ENCODE data around the gene GRK7. TPM values are rescaled to one million over a fixed set of nuclear protein-coding genes. Genes with fewer than 3 reads are reported as not detected.

GRK7 gene
- total and polyA plus RNA-seq, 2 experiments from 2014 or later, result not detected

DNA sequence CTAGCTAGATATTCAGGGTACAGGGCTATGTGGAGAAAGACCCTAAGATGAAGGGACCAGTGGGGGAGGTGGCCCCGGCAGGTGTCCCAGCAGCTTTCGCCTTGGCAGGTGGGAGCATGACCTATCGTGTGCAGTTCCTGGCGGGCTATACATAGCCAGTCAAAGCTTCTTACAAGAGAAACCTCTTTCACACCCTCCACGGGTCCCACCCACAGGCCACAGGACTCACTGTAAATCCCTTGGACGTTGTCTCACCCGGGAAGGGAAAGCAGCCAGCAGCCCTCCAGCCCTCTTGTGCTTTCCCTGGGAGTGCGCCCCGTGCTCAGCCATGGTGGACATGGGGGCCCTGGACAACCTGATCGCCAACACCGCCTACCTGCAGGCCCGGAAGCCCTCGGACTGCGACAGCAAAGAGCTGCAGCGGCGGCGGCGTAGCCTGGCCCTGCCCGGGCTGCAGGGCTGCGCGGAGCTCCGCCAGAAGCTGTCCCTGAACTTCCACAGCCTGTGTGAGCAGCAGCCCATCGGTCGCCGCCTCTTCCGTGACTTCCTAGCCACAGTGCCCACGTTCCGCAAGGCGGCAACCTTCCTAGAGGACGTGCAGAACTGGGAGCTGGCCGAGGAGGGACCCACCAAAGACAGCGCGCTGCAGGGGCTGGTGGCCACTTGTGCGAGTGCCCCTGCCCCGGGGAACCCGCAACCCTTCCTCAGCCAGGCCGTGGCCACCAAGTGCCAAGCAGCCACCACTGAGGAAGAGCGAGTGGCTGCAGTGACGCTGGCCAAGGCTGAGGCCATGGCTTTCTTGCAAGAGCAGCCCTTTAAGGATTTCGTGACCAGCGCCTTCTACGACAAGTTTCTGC is 15.0 kb downstream of the GRK7 start:
- in situ Hi-C loops (cut with MboI), result no loop called here
- H3K79me2 ChIP-seq (ENCODE audit: insufficient read depth), result no peaks in the 10 kb centered on the region
- H3K9me2 ChIP-seq (ENCODE audit: insufficient read depth), result no peaks in the 10 kb centered on the region
- no peak for TF ChIP-seq EZH2 (IDR thresholded peaks at IDR 0.05; ENCODE audit: insufficient read depth, poor library complexity, severe bottlenecking)
- no peak for TF ChIP-seq EZH2phosphoT487 (IDR thresholded peaks at IDR 0.05; ENCODE audit: insufficient read depth, low read depth)
- H3K9me3 ChIP-seq (ENCODE audit: low read depth), result no peaks in the 10 kb centered on the region
- H3K9ac ChIP-seq, result no peak overlapping the region
- 87 to 88% methylated on average over 41 to 42 of the region's 42 CpGs for WGBS, 2 experiments (ENCODE audit: low coverage in 1 of 2, low lambda C conversion rate in 2 of 2, missing lambda C conversion rate in 2 of 2)
- no peak overlapping the region for H3K27ac ChIP-seq
- DNase-seq, result no peak
- H3F3A ChIP-seq (ENCODE audit: insufficient read depth), result no peaks in the 10 kb centered on the region
- H2AFZ ChIP-seq, result no peak overlapping the region
- H3K4me2 ChIP-seq (ENCODE audit: unreplicated experiment), result no peak overlapping the region
- H3K4me3 ChIP-seq, result no peak overlapping the region
- H4K20me1 ChIP-seq (ENCODE audit: insufficient read depth), result no peaks in the 10 kb centered on the region
- H3K4me1 ChIP-seq (ENCODE audit: insufficient read depth), result no peaks in the 10 kb centered on the region
- no peaks in the 10 kb centered on the region for H3K36me3 ChIP-seq (ENCODE audit: low read depth)
- no peaks in the 10 kb centered on the region for H3K27me3 ChIP-seq (replicated peaks; ENCODE audit: insufficient read depth)

DNA sequence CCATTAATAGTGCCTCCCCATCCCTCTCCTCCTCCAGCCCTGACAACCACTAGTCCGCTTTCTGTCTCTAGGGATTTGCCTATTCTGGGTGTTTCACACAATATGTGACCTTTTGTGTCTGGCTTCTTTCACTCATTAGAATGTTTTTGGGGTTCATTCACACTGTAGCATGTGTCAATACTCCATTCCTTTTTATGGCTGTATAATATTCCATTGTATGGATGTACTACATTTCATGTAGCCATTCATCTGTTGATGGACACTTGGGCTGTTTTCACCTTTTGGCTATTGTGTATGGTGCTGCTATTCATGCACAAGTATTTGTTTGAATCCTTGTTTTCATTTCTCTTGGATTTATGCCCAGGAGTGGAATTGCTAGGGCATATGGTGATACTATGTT is 16.5 kb downstream of the GRK7 start:
- H3K4me3 ChIP-seq, result no peak overlapping the region
- H3K27me3 ChIP-seq (replicated peaks; ENCODE audit: insufficient read depth), result no peaks in the 10 kb centered on the region
- TF ChIP-seq EZH2 (IDR thresholded peaks at IDR 0.05; ENCODE audit: insufficient read depth, poor library complexity, severe bottlenecking) (no peak), EZH2phosphoT487 (IDR thresholded peaks at IDR 0.05; ENCODE audit: insufficient read depth, low read depth) (no peak)
- no peaks in the 10 kb centered on the region for H3K36me3 ChIP-seq (ENCODE audit: low read depth)
- no peaks in the 10 kb centered on the region for H3K4me1 ChIP-seq (ENCODE audit: insufficient read depth)
- no peak overlapping the region for H3K27ac ChIP-seq
- H4K20me1 ChIP-seq (ENCODE audit: insufficient read depth), result no peaks in the 10 kb centered on the region
- H3K4me2 ChIP-seq (ENCODE audit: unreplicated experiment), result no peak overlapping the region
- in situ Hi-C loops (cut with MboI), result no loop called here
- H3K9ac ChIP-seq, result no peak overlapping the region
- H3K9me2 ChIP-seq (ENCODE audit: insufficient read depth), result no peaks in the 10 kb centered on the region
- no peak overlapping the region for H2AFZ ChIP-seq
- no peaks in the 10 kb centered on the region for H3K9me3 ChIP-seq (ENCODE audit: low read depth)
- no peak for DNase-seq
- H3K79me2 ChIP-seq (ENCODE audit: insufficient read depth), result no peaks in the 10 kb centered on the region
- no peaks in the 10 kb centered on the region for H3F3A ChIP-seq (ENCODE audit: insufficient read depth)
- 93% methylated on average over 1 of the region's 1 CpG for WGBS, 2 experiments (ENCODE audit: low coverage in 1 of 2, low lambda C conversion rate in 2 of 2, missing lambda C conversion rate in 2 of 2)

DNA sequence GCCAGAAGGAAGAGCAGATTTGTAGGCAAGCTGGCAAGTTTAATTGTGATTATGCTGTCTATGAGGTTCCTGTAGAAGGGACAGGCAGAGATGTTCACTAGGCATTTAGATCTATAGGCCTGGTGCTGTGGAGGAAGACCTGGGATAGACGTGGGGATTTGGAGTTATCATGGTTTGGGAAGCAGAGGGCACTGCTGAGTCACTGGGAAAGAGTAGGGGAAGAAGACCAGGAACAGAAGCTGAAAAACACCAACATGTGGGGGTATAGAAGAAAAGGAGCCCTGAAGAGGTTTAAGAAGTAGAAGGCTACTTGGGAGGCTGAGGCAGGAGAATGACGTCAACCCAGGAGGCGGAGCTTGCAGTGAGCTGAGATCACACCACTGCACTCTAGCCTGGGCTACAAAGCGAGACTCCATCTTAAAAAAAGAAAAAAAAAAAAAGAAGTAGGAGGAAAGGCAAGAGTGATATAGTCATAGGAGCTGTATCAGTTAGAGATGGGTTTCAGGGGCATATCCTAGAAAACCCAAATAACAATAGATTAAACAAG is 19.3 kb downstream of the GRK7 start:
- no peaks in the 10 kb centered on the region for H4K20me1 ChIP-seq (ENCODE audit: insufficient read depth)
- TF ChIP-seq EZH2phosphoT487 (IDR thresholded peaks at IDR 0.05; ENCODE audit: insufficient read depth, low read depth) (no peak), EZH2 (IDR thresholded peaks at IDR 0.05; ENCODE audit: insufficient read depth, poor library complexity, severe bottlenecking) (no peak)
- DNase-seq, result no peak
- no peaks in the 10 kb centered on the region for H3K36me3 ChIP-seq (ENCODE audit: low read depth)
- 24 to 39% methylated on average over 4 of the region's 4 CpGs for WGBS, 2 experiments (ENCODE audit: low coverage in 1 of 2, low lambda C conversion rate in 2 of 2, missing lambda C conversion rate in 2 of 2)
- no peak overlapping the region for H2AFZ ChIP-seq
- H3K27me3 ChIP-seq (replicated peaks; ENCODE audit: insufficient read depth), result no peaks in the 10 kb centered on the region
- H3K9me2 ChIP-seq (ENCODE audit: insufficient read depth), result no peaks in the 10 kb centered on the region
- H3K9me3 ChIP-seq (ENCODE audit: low read depth), result no peaks in the 10 kb centered on the region
- H3K9ac ChIP-seq, result no peak overlapping the region
- H3K4me1 ChIP-seq (ENCODE audit: insufficient read depth), result no peaks in the 10 kb centered on the region
- in situ Hi-C loops (cut with MboI), result no loop called here
- H3K79me2 ChIP-seq (ENCODE audit: insufficient read depth), result no peaks in the 10 kb centered on the region
- no peaks in the 10 kb centered on the region for H3F3A ChIP-seq (ENCODE audit: insufficient read depth)
- H3K4me3 ChIP-seq, result no peak overlapping the region
- H3K4me2 ChIP-seq (ENCODE audit: unreplicated experiment), result no peak overlapping the region
- no peak overlapping the region for H3K27ac ChIP-seq

DNA sequence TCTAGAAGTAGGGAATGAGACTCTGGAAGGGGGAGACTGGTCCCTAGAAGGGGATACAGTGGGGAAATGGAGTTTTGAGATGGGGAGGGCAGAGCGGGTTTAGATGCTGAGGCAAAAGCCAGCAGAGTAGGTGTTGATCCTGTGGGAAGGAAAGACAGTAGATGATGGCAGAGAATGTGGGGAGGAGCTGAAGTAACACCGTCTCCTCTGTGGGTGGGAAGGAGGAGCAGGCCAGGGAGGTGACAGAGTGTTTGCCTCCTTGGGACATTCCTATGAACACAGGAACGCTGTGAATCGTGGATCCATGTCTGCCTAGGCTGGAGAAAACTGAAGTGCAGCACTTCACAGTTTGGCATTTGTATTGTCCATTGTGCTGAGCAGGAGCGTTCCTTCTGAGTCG is 20.4 kb downstream of the GRK7 start:
- 82 to 85% methylated on average over 6 of the region's 6 CpGs for WGBS, 2 experiments (ENCODE audit: low coverage in 1 of 2, low lambda C conversion rate in 2 of 2, missing lambda C conversion rate in 2 of 2)
- DNase-seq, result no peak

More for the DNA sequence above, 20.4 kb downstream of the GRK7 start:
- Histone ChIP-seq H3K79me2 (ENCODE audit: insufficient read depth) (no peaks in the 10 kb centered on the region), H3K27ac (no peak overlapping the region), H3K4me1 (ENCODE audit: insufficient read depth) (no peaks in the 10 kb centered on the region), H3K36me3 (ENCODE audit: low read depth) (no peaks in the 10 kb centered on the region), H3K9ac (no peak overlapping the region), H4K20me1 (ENCODE audit: insufficient read depth) (no peaks in the 10 kb centered on the region), H3F3A (ENCODE audit: insufficient read depth) (no peaks in the 10 kb centered on the region), H2AFZ (no peak overlapping the region), H3K9me3 (ENCODE audit: low read depth) (no peaks in the 10 kb centered on the region), H3K4me3 (no peak overlapping the region), H3K27me3 (replicated peaks; ENCODE audit: insufficient read depth) (no peaks in the 10 kb centered on the region), H3K9me2 (ENCODE audit: insufficient read depth) (no peaks in the 10 kb centered on the region), H3K4me2 (ENCODE audit: unreplicated experiment) (no peak overlapping the region)
- in situ Hi-C loops (cut with MboI), result no loop called here
- TF ChIP-seq EZH2phosphoT487 (IDR thresholded peaks at IDR 0.05; ENCODE audit: insufficient read depth, low read depth) (no peak), EZH2 (IDR thresholded peaks at IDR 0.05; ENCODE audit: insufficient read depth, poor library complexity, severe bottlenecking) (no peak)
